Stimulated activated CD8-positive, alpha-beta memory T cell treated with anti-CD3 and anti-CD28 coated beads, Interleukin-7, amount 100 ng/mL, for 4 hours (primary cell): ENCODE data around the gene TBC1D17.

ENCODE experiments used
- DNase-seq, 2 donors: peaks; one replicate each; pipeline ENCODE4 v3.0.0-alpha.2; 2020; ENCODE audit warnings: low read depth in 2 of 2

The TBC1D17 gene

DNA sequence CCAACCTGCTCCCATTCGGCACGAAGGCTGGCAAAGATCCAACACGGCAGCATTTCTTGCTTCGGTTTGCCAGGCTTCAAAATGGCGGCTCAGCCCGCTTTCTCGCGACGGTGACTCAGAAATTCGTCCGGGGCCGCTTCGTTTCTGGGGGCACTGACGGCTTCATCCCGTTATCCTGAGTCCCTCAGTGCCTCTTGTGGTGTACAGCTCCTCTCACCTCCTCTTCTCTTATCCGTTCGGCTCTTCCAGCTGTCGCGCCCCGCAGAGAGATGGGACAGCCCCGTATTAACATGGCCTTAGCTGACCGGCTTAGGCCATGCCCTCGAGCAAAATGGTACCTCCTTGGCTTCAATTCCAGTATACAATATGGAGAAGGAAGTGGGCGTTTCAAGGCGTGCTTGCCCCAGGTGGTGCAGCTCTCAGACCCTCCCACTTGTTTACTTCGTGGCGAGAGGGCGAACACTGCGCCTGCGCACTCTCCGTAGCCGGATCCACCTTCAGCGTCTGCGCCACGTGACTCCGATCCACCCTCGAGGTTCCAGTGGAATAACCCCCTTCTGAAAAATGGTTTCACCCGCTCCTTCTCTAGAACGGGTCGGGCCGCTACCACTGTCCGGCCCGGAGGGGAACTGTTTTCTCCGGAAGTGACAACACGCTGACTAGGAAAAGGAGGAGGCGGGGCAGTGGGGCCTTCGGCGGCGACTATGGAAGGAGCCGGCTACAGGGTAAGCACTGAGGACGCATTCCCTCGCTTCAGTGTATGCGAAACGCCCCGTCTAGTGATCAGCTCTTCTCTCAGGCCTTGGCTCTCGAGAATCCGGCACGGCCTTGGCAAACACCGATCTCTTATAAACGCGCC lies at the start of gene TBC1D17, which contains the start of gene AKT1S1:
Gene TBC1D17, plus strand, starts transcription at position 683 of the 859 bp plus-strand sequence. Its CDS starts 22 bp downstream, at position 705.
Gene AKT1S1, minus strand, starts transcription at position 336 of the 859 bp plus-strand sequence. CDS start 4,060 bp downstream, outside the sequence.
- peak; percentile 98 for DNase-seq

GRCh38 chr19:49829200-49829599 lies 48.3 kb upstream of the TBC1D17 start:
- DNase-seq, result no peak

- no peak for DNase-seq
These were observed 47.8 kb upstream of the TBC1D17 start for GRCh38 chr19:49829721-49830120.

GRCh38 chr19:49830766-49831165 lies 46.7 kb upstream of the TBC1D17 start:
- no peak for DNase-seq

GRCh38 chr19:49831592-49831991 lies 45.9 kb upstream of the TBC1D17 start:
- no peak for DNase-seq

- no peak for DNase-seq
These were observed 44.9 kb upstream of the TBC1D17 start for GRCh38 chr19:49832556-49832955.

GRCh38 chr19:49833599-49833998 lies 43.9 kb upstream of the TBC1D17 start:
- no peak for DNase-seq

DNA sequence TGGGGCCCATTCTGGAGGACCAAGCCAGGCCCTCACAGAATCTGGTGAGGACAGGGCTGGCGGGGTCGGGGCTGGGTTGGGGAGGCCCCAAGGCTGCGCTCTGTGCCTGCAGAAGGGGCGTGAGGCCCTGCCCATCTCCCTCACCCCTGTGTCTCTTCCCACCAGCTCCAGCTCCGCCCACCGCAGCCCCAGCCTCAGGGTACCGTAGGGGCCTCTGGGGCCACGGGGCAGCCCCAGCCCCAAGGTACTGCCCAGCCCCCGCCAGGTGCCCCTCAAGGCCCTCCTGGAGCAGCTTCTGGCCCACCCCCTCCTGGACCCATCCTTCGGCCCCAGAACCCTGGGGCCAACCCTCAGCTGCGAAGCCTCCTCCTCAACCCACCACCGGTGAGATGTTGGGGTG lies 41.9 kb upstream of the TBC1D17 start:
- no peak for DNase-seq

GRCh38 chr19:49836176-49837008 lies 41.1 kb upstream of the TBC1D17 start:
- no peak for DNase-seq

DNA sequence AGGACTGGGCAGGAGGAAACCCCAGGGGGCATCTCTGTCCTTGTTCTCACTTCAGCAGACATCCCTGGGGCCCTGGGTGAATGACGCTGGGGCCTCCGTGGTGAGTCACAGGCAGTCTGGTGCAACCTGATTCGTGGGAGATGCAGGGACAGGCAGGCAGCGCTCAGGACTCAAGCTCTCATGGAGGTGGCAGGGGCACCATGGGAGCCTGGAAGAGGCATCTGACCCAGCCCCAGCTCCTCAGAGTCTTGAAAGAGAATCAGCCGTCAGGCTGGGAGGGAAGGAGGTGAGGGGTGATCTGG lies 40.5 kb upstream of the TBC1D17 start:
- DNase-seq, result no peak

- DNase-seq, result no peak
These were observed 40.1 kb upstream of the TBC1D17 start for GRCh38 chr19:49837425-49837824.

GRCh38 chr19:49838885-49839588 lies 38.5 kb upstream of the TBC1D17 start:
- no peak for DNase-seq

GRCh38 chr19:49839713-49840112 lies 37.8 kb upstream of the TBC1D17 start:
- no peak for DNase-seq

DNA sequence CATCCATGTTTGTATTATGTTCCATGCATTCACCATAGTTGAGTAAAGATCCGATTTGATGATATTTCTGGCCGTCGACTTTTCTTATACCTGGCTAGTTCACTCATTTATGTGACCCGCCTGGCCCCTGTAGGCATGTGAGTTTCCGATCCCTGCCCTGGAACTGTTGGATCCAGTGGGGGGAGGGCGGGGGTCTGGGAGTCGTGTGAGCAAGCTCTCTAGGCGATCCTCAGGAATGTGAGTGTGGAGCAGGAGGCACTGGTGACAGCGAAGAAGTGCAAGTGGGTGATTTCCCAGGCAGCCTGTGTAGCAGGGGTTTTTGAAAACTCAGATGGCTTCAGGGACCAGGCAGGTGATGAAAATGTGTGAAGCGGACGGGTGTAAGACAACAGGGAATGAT lies 37.2 kb upstream of the TBC1D17 start:
- no peak for DNase-seq

- no peak for DNase-seq
These were observed 36.7 kb upstream of the TBC1D17 start for GRCh38 chr19:49840736-49841249.

- no peak for DNase-seq
These were observed 34.2 kb upstream of the TBC1D17 start for GRCh38 chr19:49843265-49843664.

GRCh38 chr19:49844138-49845095 lies 33.1 kb upstream of the TBC1D17 start:
- no peak for DNase-seq

- no peak for DNase-seq
These were observed 32.1 kb upstream of the TBC1D17 start for GRCh38 chr19:49845414-49845813.

- no peak for DNase-seq
These were observed 31.1 kb upstream of the TBC1D17 start for GRCh38 chr19:49846408-49846807.

DNA sequence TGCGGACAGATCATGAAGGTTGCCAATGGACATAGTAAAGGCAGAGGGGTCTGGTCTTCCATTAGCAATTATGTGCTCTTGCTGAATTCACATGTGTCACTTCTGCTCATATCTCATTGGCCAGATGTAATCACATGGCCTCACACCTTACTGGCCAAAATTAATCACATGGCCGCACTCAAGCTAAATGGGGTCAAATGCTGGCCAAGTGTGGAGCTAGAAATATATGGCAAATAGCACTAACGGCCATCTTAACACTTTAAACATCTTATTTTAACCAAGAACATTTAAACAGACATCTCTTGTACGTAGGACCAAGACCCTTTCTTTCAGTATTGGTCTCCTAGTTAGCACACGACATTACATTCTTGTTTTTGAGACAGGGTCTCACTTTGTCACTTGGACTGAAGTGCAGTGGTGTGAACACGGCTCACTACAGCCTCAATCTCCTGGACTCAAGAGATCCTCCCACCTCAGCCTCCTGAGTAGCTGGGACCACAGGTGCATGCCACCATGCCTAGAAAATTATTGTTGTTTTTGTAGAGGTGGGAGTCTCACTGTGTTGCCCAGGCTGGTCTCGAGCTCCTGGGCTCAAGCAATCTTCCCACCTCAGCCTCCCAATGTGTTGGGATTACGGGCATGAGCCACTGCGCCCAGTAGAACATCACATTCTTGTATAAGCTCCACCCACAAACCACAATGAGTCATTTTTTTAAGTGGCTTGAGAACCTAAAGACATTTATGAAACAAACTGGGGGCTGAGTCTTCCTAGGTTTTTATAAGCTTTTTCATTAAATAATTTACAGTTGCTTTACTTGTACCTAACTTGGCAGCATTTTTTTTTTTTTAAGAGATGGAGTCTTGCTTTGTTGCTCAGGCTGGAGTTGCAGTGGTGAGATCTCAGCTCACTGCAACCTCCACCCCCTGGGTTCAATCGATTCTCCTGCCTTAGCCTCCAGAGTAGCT lies 29.5 kb upstream of the TBC1D17 start:
- DNase-seq, result no peak
